ENCODE data around the gene EIF3D.

DNA sequence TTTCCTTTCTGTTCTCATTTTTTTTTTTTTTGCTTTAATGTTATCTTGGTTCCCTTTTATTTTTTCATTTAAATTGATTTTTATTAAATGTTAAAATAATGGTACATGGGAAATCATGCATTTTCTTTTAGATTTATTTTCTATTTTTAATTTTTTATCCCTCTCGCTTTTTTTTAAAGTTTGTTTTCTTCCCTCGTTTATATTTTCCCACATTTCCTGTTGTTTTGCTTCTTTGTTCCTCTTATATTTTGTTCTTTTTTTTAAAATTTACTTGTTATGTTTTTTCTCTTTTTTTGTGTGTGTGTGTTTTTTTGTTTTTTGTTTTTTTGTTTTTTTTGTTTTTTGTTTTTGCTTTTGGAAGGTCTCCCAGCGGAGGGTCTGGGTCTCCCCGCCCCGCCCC is 34.9 kb upstream of the EIF3D start:
- TF ChIP-seq, protein P1, sequence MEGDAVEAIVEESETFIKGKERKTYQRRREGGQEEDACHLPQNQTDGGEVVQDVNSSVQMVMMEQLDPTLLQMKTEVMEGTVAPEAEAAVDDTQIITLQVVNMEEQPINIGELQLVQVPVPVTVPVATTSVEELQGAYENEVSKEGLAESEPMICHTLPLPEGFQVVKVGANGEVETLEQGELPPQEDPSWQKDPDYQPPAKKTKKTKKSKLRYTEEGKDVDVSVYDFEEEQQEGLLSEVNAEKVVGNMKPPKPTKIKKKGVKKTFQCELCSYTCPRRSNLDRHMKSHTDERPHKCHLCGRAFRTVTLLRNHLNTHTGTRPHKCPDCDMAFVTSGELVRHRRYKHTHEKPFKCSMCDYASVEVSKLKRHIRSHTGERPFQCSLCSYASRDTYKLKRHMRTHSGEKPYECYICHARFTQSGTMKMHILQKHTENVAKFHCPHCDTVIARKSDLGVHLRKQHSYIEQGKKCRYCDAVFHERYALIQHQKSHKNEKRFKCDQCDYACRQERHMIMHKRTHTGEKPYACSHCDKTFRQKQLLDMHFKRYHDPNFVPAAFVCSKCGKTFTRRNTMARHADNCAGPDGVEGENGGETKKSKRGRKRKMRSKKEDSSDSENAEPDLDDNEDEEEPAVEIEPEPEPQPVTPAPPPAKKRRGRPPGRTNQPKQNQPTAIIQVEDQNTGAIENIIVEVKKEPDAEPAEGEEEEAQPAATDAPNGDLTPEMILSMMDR (conservative IDR thresholded peaks at IDR 0.05; ENCODE audit: low read depth, low read length) = no peak
- TF ChIP-seq RCOR1 (IDR thresholded peaks at IDR 0.05; ENCODE audit: insufficient replicate concordance, low read length) (no peak), SMC3 (IDR thresholded peaks at IDR 0.05; ENCODE audit: low read depth, low read length) (no peak), POLR2A (IDR thresholded peaks at IDR 0.05; ENCODE audit: low read depth, low read length) (no peak), MAFK (IDR thresholded peaks at IDR 0.05; ENCODE audit: low read depth, low read length) (no peak), CEBPB (IDR thresholded peaks at IDR 0.05; ENCODE audit: low read depth, low read length) (no peak), RFX5 (IDR thresholded peaks at IDR 0.05; ENCODE audit: low read depth, low read length) (no peak), RAD21 (IDR thresholded peaks at IDR 0.05; ENCODE audit: low read length) (no peak), BHLHE40 (IDR thresholded peaks at IDR 0.05; ENCODE audit: low read depth, low read length) (no peak), NFE2L2 (IDR thresholded peaks at IDR 0.05; ENCODE audit: low read depth, low read length) (no peak)
- TF ChIP-seq, protein P2, sequence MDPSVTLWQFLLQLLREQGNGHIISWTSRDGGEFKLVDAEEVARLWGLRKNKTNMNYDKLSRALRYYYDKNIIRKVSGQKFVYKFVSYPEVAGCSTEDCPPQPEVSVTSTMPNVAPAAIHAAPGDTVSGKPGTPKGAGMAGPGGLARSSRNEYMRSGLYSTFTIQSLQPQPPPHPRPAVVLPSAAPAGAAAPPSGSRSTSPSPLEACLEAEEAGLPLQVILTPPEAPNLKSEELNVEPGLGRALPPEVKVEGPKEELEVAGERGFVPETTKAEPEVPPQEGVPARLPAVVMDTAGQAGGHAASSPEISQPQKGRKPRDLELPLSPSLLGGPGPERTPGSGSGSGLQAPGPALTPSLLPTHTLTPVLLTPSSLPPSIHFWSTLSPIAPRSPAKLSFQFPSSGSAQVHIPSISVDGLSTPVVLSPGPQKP (IDR thresholded peaks at IDR 0.05; ENCODE audit: borderline replicate concordance, low read depth, low read length) = no peak

Data from IMR-90 (cell line).